GM06990 (cell line): ENCODE measurements around the gene ZFP30.

Source experiments
- DNase-seq: peaks from one replicate; pipeline ENCODE4 v3.0.0-alpha.2; 2011; ENCODE audit not compliant: insufficient read length; ENCODE audit errors: extremely low read depth
- H3K27me3 ChIP-seq: replicated peaks from 2 replicates; pipeline ENCODE4 v1.6.0; 2011; ENCODE audit warnings: low read length; ENCODE audit not compliant: control insufficient read depth, insufficient read depth
- H3K36me3 ChIP-seq: 2 replicates; pipeline ENCODE4 v1.5.1; 2011; ENCODE audit warnings: low read length; ENCODE audit not compliant: control insufficient read depth, insufficient read depth
- H3K4me3 ChIP-seq: replicated peaks from 2 replicates; pipeline ENCODE4 v1.5.1; 2011; ENCODE audit warnings: low read depth, mild to moderate bottlenecking, control low read depth, low read length
- TF ChIP-seq, protein P1 (sequence below): IDR thresholded peaks from 2 replicates; pipeline ENCODE4 v1.5.1; 2011; ENCODE audit warnings: low read length, control low read depth, mild to moderate bottlenecking, inconsistent platforms; ENCODE audit not compliant: insufficient read depth, poor library complexity, severe bottlenecking

ZFP30 gene

GRCh38 chr19:37583340-37583739 is 71.9 kb downstream of the ZFP30 start:
- Histone ChIP-seq H3K27me3 (no peaks in the 10 kb centered on the region), H3K4me3 (no peak overlapping the region), H3K36me3 (peaks cover 5% of the 10 kb centered on the region)
- TF ChIP-seq, protein P1, sequence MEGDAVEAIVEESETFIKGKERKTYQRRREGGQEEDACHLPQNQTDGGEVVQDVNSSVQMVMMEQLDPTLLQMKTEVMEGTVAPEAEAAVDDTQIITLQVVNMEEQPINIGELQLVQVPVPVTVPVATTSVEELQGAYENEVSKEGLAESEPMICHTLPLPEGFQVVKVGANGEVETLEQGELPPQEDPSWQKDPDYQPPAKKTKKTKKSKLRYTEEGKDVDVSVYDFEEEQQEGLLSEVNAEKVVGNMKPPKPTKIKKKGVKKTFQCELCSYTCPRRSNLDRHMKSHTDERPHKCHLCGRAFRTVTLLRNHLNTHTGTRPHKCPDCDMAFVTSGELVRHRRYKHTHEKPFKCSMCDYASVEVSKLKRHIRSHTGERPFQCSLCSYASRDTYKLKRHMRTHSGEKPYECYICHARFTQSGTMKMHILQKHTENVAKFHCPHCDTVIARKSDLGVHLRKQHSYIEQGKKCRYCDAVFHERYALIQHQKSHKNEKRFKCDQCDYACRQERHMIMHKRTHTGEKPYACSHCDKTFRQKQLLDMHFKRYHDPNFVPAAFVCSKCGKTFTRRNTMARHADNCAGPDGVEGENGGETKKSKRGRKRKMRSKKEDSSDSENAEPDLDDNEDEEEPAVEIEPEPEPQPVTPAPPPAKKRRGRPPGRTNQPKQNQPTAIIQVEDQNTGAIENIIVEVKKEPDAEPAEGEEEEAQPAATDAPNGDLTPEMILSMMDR, result no peak
- DNase-seq, result no peak

DNA sequence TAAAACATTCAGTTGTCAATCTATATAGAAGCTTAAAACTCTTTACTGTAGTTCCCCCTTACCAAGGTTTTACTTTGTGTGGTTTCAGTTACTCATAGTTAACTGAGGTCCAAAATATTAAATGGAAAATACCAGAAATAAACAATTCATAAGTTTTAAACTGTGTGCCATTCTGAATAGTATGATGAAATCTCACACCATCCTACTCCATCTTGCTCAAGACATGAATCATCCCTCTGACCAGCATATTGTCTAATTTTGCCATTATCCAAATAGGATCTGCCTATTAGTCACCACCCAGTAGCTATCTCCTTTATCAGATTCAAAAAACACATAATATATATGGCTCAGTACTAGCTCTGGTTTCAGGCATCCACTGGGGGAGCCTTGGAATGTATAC is 83.1 kb downstream of the ZFP30 start:
- Histone ChIP-seq H3K4me3 (no peak overlapping the region), H3K27me3 (no peaks in the 10 kb centered on the region), H3K36me3 (no peaks in the 10 kb centered on the region)
- no peak for DNase-seq
- TF ChIP-seq, protein P1, result no peak

- Histone ChIP-seq H3K36me3 (no peaks in the 10 kb centered on the region), H3K4me3 (no peak overlapping the region), H3K27me3 (no peaks in the 10 kb centered on the region)
- TF ChIP-seq, protein P1, result no peak
- no peak for DNase-seq
These were observed 89.9 kb downstream of the ZFP30 start for GRCh38 chr19:37565370-37565669.

GRCh38 chr19:37564624-37565369 is 90.5 kb downstream of the ZFP30 start:
- TF ChIP-seq, protein P1, result no peak
- Histone ChIP-seq H3K27me3 (no peaks in the 10 kb centered on the region), H3K4me3 (no peak overlapping the region), H3K36me3 (no peaks in the 10 kb centered on the region)
- DNase-seq, result no peak
